ENCODE results near the gene ZNF385D. TPM values are rescaled to one million over a fixed set of nuclear protein-coding genes. Genes with fewer than 3 reads are reported as not detected.

ZNF385D gene
- total RNA-seq, 1 experiment from 2014 or later = not detected

- H3K27ac Mint-ChIP-seq (ENCODE audit: unreplicated experiment) = no peak overlapping the region
- CTCF ChIA-PET = no interaction called here
- no TSS peak for BruUV-seq (replicated peaks)
- intact Hi-C loops (cut with micrococcal nuclease; ENCODE audit: unreplicated experiment) = no loop called here
- H3K4me3 Mint-ChIP-seq (ENCODE audit: low read depth, unreplicated experiment) = no peak overlapping the region
- H3K4me1 Mint-ChIP-seq (ENCODE audit: low read depth, unreplicated experiment) = no peaks in the 10 kb centered on the region
- DNase-seq = no peak
- no peaks in the 10 kb centered on the region for H3K27me3 Mint-ChIP-seq (ENCODE audit: unreplicated experiment)
- H3K36me3 Mint-ChIP-seq (ENCODE audit: insufficient read depth, unreplicated experiment) = no peaks in the 10 kb centered on the region
- no peak for TF ChIP-seq CTCF (IDR thresholded peaks at IDR 0.05; ENCODE audit: unreplicated experiment)
- H3K9me3 Mint-ChIP-seq (ENCODE audit: low read depth, unreplicated experiment) = no peaks in the 10 kb centered on the region
Measured at GRCh38 chr3:21526461-21526860, 224.5 kb downstream of the ZNF385D start.

GRCh38 chr3:21524133-21524532 lies 226.9 kb downstream of the ZNF385D start:
- DNase-seq = no peak
- CTCF ChIA-PET = no interaction called here
- H3K36me3 Mint-ChIP-seq (ENCODE audit: insufficient read depth, unreplicated experiment) = no peaks in the 10 kb centered on the region
- intact Hi-C loops (cut with micrococcal nuclease; ENCODE audit: unreplicated experiment) = no loop called here
- H3K4me3 Mint-ChIP-seq (ENCODE audit: low read depth, unreplicated experiment) = no peak overlapping the region
- no peaks in the 10 kb centered on the region for H3K9me3 Mint-ChIP-seq (ENCODE audit: low read depth, unreplicated experiment)
- H3K27ac Mint-ChIP-seq (ENCODE audit: unreplicated experiment) = no peak overlapping the region
- no peaks in the 10 kb centered on the region for H3K4me1 Mint-ChIP-seq (ENCODE audit: low read depth, unreplicated experiment)
- no TSS peak for BruUV-seq (replicated peaks)
- no peak for TF ChIP-seq CTCF (IDR thresholded peaks at IDR 0.05; ENCODE audit: unreplicated experiment)
- no peaks in the 10 kb centered on the region for H3K27me3 Mint-ChIP-seq (ENCODE audit: unreplicated experiment)

- no TSS peak for BruUV-seq (replicated peaks)
- H3K27me3 Mint-ChIP-seq (ENCODE audit: unreplicated experiment) = no peaks in the 10 kb centered on the region
- no peak overlapping the region for H3K27ac Mint-ChIP-seq (ENCODE audit: unreplicated experiment)
- CTCF ChIA-PET = no interaction called here
- no peak overlapping the region for H3K4me3 Mint-ChIP-seq (ENCODE audit: low read depth, unreplicated experiment)
- intact Hi-C loops (cut with micrococcal nuclease; ENCODE audit: unreplicated experiment) = no loop called here
- TF ChIP-seq CTCF (IDR thresholded peaks at IDR 0.05; ENCODE audit: unreplicated experiment) = no peak
- DNase-seq = no peak
- H3K4me1 Mint-ChIP-seq (ENCODE audit: low read depth, unreplicated experiment) = no peaks in the 10 kb centered on the region
- no peaks in the 10 kb centered on the region for H3K9me3 Mint-ChIP-seq (ENCODE audit: low read depth, unreplicated experiment)
- H3K36me3 Mint-ChIP-seq (ENCODE audit: insufficient read depth, unreplicated experiment) = no peaks in the 10 kb centered on the region
Measured at GRCh38 chr3:21520106-21520963, 230.7 kb downstream of the ZNF385D start.

- Mint-ChIP-seq H3K4me3 (ENCODE audit: low read depth, unreplicated experiment) (no peak overlapping the region), H3K36me3 (ENCODE audit: insufficient read depth, unreplicated experiment) (no peaks in the 10 kb centered on the region), H3K27me3 (ENCODE audit: unreplicated experiment) (no peaks in the 10 kb centered on the region), H3K27ac (ENCODE audit: unreplicated experiment) (no peak overlapping the region), H3K4me1 (ENCODE audit: low read depth, unreplicated experiment) (no peaks in the 10 kb centered on the region), H3K9me3 (ENCODE audit: low read depth, unreplicated experiment) (no peaks in the 10 kb centered on the region)
- CTCF ChIA-PET = interaction anchor here (0.7 kb wide), 1 partner anchor 14 kb away, joined by 3 read pairs; no protein-coding TSS in a partner anchor
- intact Hi-C loops (cut with micrococcal nuclease; ENCODE audit: unreplicated experiment) = no loop called here
- no TSS peak for BruUV-seq (replicated peaks)
- DNase-seq = no peak
- TF ChIP-seq CTCF (IDR thresholded peaks at IDR 0.05; ENCODE audit: unreplicated experiment) = no peak
Measured at GRCh38 chr3:21517184-21517583, 233.8 kb downstream of the ZNF385D start.
